HFFc6 (cell line): Measurements from ENCODE around the gene MST1R. TPM values are rescaled to one million over a fixed set of nuclear protein-coding genes. Genes with fewer than 3 reads are reported as not detected.

ENCODE experiments used
- DNase-seq: peaks from one replicate; pipeline ENCODE4 v3.0.0-alpha.2; 2018
- H3K27ac Mint-ChIP-seq: 2 replicates; pipeline ENCODE4 v1.8.0; 2020; ENCODE audit warnings: mild to moderate bottlenecking, mixed read lengths
- H3K27me3 Mint-ChIP-seq: 2 replicates; pipeline ENCODE4 v1.8.0; 2021; ENCODE audit warnings: mild to moderate bottlenecking, moderate library complexity, mixed read lengths; ENCODE audit not compliant: insufficient read depth
- H3K36me3 Mint-ChIP-seq: 2 replicates; pipeline ENCODE4 v1.8.0; 2021; ENCODE audit warnings: low read depth, mixed read lengths
- H3K4me1 Mint-ChIP-seq: 2 replicates; pipeline ENCODE4 v1.8.0; 2020; ENCODE audit warnings: low read depth, mixed read lengths
- H3K4me3 Mint-ChIP-seq: 2 replicates; pipeline ENCODE4 v1.8.0; 2020; ENCODE audit warnings: mild to moderate bottlenecking, moderate library complexity, mixed read lengths
- H3K9me3 Mint-ChIP-seq: 2 replicates; pipeline ENCODE4 v1.8.0; 2020; ENCODE audit warnings: mild to moderate bottlenecking, mixed read lengths
- total RNA-seq, 6 experiments: library from RNA; stranded (reverse); fragmentation: NEBNext Ultra II Directional; extraction: Animal tissue kit (Norgen Biotek cat#: 25700); gene quantifications; 2 replicates in 1 of 6; 3 replicates in 5 of 6; pipeline ENCODE4 v1.2.3, GENCODE V29; 2021
- TF ChIP-seq, protein P1 (sequence below): fragments of 200-600 bp; sonication (generic); IDR thresholded peaks from 2 replicates; pipeline ENCODE4 v1.5.0; 2021; ENCODE audit warnings: antibody characterized with exemption, mild to moderate bottlenecking

The MST1R gene
- total RNA-seq, 6 experiments from 2014 or later = 0.34 to 1.1 (median 0.80) TPM

DNA sequence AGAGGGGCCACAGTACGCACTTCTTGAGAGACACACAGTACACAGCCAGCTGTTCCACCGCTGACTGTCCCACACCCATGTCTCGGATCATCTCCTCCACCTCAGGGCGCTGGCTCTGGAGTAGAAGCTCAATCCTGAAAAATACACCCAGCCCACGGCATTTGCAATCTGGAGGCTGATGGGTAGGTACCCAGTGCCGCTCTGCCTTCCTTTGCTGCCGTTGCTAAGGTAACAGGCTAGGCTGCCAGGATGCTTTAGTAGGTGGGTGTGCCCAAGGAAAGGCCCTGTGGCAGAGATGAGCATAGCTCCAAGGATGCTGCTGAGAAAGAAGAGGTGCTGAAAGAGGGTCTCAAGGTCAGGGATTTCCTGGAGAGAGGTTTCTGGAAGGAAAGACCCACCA is 61.9 kb downstream of the MST1R start:
- Mint-ChIP-seq H3K4me3 (no peak overlapping the region), H3K27me3 (no peaks in the 10 kb centered on the region; the same call in 1 of the 2 replicates), H3K36me3 (no peaks in the 10 kb centered on the region), H3K27ac (no peak overlapping the region), H3K4me1 (peaks cover 25% of the 10 kb centered on the region), H3K9me3 (no peaks in the 10 kb centered on the region)
- no peak for DNase-seq
- TF ChIP-seq, protein P1, sequence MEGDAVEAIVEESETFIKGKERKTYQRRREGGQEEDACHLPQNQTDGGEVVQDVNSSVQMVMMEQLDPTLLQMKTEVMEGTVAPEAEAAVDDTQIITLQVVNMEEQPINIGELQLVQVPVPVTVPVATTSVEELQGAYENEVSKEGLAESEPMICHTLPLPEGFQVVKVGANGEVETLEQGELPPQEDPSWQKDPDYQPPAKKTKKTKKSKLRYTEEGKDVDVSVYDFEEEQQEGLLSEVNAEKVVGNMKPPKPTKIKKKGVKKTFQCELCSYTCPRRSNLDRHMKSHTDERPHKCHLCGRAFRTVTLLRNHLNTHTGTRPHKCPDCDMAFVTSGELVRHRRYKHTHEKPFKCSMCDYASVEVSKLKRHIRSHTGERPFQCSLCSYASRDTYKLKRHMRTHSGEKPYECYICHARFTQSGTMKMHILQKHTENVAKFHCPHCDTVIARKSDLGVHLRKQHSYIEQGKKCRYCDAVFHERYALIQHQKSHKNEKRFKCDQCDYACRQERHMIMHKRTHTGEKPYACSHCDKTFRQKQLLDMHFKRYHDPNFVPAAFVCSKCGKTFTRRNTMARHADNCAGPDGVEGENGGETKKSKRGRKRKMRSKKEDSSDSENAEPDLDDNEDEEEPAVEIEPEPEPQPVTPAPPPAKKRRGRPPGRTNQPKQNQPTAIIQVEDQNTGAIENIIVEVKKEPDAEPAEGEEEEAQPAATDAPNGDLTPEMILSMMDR = no peak

- H3K4me3 Mint-ChIP-seq = no peak overlapping the region
These were observed 62.5 kb downstream of the MST1R start for GRCh38 chr3:49841126-49841696.

DNA sequence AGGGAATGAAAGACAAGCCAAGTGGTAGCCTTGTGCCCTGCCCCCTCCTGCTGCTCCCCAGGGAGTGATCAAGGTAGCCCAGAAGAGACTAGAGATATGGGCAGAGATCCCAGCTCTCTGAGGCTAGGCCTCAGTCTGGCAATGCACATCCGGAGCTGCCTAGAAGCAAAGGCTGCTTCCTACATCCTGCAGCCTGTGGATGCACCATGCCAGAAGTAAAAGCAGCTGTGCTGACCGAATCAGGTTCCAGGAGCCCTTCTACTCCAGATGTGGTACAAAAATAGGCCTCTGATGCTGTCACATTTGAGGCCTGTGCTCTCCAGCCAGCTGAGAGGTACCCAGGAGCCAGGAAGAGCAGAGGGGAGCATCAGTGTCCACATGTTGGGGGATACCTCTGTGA is 63.3 kb downstream of the MST1R start:
- Mint-ChIP-seq H3K4me3 (no peak overlapping the region), H3K4me1 (peaks cover 25% of the 10 kb centered on the region)

More at GRCh38 chr3:49841126-49841696, 62.5 kb downstream of the MST1R start:
- DNase-seq = peak; percentile 8
- Mint-ChIP-seq H3K9me3 (no peaks in the 10 kb centered on the region), H3K4me1 (peaks cover 25% of the 10 kb centered on the region), H3K36me3 (no peaks in the 10 kb centered on the region), H3K27ac (no peak overlapping the region), H3K27me3 (no peaks in the 10 kb centered on the region; the same call in 1 of the 2 replicates)
- TF ChIP-seq, protein P1 = peak; percentile 58

DNA sequence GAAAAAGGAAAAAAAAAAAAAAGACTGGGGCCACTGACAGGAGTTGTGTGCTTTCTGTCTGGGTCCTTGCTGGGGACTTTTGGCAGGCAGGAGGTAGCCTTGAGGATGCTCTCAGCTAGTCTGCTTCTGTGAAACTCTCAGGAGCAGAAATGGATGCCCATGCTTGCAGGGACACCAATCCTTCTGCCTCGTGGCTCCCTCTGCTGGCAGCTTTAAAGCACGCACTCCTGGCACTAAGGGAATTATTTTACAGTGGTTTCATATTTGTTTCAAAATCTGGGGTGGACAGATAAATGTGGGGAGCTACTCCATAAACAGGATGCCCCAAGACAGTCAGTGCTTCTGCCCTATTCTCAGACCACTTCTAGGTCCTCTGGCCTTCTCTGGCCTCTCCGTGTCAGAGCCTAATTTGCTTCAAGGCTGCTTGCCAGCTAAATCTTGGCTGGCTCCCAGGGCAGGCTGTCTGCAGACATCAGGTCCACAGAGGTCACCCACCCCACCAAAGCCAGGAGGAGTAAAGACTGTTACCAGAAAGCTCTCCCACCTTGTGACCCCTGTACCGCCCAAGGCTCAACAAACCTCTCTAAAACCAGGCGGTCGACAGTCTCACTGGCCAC is 64.4 kb downstream of the MST1R start:
- TF ChIP-seq, protein P1 = peak; percentile 94
- Mint-ChIP-seq H3K9me3 (no peaks in the 10 kb centered on the region), H3K27me3 (no peaks in the 10 kb centered on the region; the same call in 1 of the 2 replicates), H3K36me3 (no peaks in the 10 kb centered on the region), H3K27ac (no peak overlapping the region), H3K4me1 (peaks cover 18% of the 10 kb centered on the region), H3K4me3 (no peak overlapping the region)
- peak; percentile 68 for DNase-seq

More for the DNA sequence above, 63.3 kb downstream of the MST1R start:
- Mint-ChIP-seq H3K27ac (no peak overlapping the region), H3K36me3 (no peaks in the 10 kb centered on the region), H3K27me3 (no peaks in the 10 kb centered on the region; the same call in 1 of the 2 replicates), H3K9me3 (no peaks in the 10 kb centered on the region)
- DNase-seq = no peak
- TF ChIP-seq, protein P1 = no peak

Other genes starting within 250 kb of the MST1R start
- 100 to 1,000 TPM in 5 of 6 experiments, 10 to 100 TPM in 1; 98.5 to 126 (median 112) TPM for gene APEH, start 229.5 kb downstream of the MST1R start, total RNA-seq
- gene MST1, start 214.4 kb downstream of the MST1R start, total RNA-seq = 1 to 10 TPM; 3.4 to 7.4 (median 4.8) TPM
- gene RNF123, start 214.3 kb downstream of the MST1R start, total RNA-seq = 10 to 100 TPM; 35.3 to 44.2 (median 39.8) TPM
- under 1 TPM in 2 of 6 experiments, not detected in 4; 0.43 to 0.61 TPM for gene AMIGO3, start 184.2 kb downstream of the MST1R start, total RNA-seq
- gene GMPPB, start 179.9 kb downstream of the MST1R start, total RNA-seq = 10 to 100 TPM; 30.5 to 39.4 (median 34.8) TPM
- 10 to 100 TPM; 29.8 to 43.7 (median 38.4) TPM for gene IP6K1, start 117.3 kb downstream of the MST1R start, total RNA-seq
- gene CDHR4, start 104.0 kb downstream of the MST1R start, total RNA-seq = under 1 TPM in 2 of 6 experiments, not detected in 4; 0.17 to 0.18 TPM
- gene INKA1, start 100.6 kb downstream of the MST1R start, total RNA-seq = 1 to 10 TPM; 3.2 to 4.3 (median 3.6) TPM
- gene UBA7, start 89.9 kb downstream of the MST1R start, total RNA-seq = 10 to 100 TPM; 11.9 to 32.6 (median 28.3) TPM
- gene TRAIP, start 47.3 kb downstream of the MST1R start, total RNA-seq = 1 to 10 TPM; 3.4 to 7.5 (median 6.3) TPM
- not detected for gene CAMKV, start 34.0 kb downstream of the MST1R start, total RNA-seq
- 10 to 100 TPM; 13.6 to 20.3 (median 15.7) TPM for gene MON1A, start 25.9 kb upstream of the MST1R start, total RNA-seq
- gene RBM6, start 36.3 kb upstream of the MST1R start, total RNA-seq = 10 to 100 TPM; 32.5 to 41.6 (median 34.5) TPM
- 10 to 100 TPM; 69.3 to 83.8 (median 78.5) TPM for gene RBM5, start 185.0 kb upstream of the MST1R start, total RNA-seq